Measurements from ENCODE around the gene GPR82.
"Not testable (repeated sequence)": the region's sequence is repeated elsewhere in the genome, so short reads cannot be mapped to it uniquely, and the experiment has no call there.

The GPR82 gene, protein sequence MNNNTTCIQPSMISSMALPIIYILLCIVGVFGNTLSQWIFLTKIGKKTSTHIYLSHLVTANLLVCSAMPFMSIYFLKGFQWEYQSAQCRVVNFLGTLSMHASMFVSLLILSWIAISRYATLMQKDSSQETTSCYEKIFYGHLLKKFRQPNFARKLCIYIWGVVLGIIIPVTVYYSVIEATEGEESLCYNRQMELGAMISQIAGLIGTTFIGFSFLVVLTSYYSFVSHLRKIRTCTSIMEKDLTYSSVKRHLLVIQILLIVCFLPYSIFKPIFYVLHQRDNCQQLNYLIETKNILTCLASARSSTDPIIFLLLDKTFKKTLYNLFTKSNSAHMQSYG

DNA sequence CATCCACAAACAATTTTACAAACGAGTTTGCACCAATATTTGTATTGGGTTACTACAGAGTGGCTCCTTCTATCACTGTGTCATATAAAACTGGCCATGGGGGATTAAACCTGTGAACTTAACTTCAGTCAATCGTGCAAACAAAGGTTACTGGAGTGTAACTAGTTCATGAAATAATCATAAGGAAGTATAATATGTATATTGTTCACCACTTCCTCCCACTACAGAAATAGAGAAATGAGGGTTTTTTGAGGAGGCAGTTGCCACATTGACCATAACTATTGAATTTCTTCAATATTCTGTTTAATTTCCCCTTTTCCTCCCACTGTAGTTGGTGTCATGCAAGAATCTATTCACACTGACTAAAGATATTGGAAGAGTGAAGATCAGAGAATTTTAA lies at the start of gene GPR82:
Gene GPR82 (plus strand): TSS at position 356 of the 400 bp plus-strand sequence. CDS start 2,846 bp downstream, outside the sequence.
- DNase-seq (ENCODE audit: low read depth in 1 of 2, low spot score in 1 of 2), result no peak

DNA sequence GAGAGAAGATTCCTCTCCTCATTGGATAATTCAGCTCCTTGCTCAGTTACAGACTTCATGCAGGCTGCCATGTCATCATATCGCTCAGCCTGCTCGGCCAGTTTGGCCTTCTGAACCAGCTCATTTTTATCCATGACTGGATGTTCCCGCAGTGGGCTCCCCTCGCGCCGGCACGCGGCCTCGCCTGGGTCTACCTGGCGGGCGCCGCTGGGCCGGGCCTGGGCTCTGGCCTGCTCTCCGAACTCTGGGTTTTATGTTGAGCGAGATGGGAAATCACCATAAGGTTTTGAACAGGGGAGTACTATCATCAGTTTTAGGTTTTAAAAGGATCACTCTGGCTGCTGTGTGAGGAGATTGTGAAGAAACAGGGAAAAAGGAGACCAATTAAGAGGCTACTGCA lies 47.6 kb upstream of the GPR82 start:
- DNase-seq (ENCODE audit: low read depth in 1 of 2, low spot score in 1 of 2), result not testable (repeated sequence)

DNA sequence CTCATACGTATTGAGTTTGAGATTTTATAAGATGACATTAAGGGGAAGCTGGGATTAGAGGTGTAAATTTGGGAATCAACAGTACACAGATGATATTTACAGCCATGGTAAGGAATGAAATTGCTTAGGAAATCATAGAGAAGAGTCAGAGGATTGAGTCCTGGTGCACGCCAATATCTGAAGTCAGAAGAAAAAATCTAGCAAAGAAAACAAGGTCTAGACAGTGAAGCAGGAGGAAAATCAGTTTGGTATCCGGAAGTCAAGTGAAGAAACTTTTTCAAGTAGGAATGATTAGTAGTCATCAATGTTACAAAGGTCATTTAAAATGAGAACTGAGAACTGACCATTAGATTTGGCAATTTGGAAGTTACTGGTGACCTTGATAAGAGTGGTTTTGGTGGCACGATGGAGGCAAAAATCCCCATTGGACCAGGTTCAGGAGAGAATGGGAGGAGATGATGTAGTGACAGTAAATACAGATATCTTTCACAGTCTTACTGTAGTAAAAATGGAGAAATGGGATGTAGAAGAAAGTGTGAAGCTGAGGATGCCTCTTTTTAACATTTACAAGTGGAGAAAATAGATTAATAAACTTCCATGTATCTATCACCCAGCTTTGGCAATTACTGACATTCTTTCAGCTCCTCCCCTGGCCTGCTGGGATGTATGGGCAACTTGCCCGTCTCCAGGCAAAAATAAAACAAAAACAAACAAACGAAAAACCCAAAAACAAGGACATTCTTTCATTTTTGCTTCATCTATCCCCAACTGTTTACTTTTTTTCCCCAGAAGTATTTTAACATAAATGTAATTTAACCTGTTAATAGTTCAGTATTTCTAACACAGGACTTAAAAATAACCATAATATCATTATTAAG lies 46.6 kb upstream of the GPR82 start:
- DNase-seq (ENCODE audit: low read depth in 1 of 2, low spot score in 1 of 2), result no peak

DNA sequence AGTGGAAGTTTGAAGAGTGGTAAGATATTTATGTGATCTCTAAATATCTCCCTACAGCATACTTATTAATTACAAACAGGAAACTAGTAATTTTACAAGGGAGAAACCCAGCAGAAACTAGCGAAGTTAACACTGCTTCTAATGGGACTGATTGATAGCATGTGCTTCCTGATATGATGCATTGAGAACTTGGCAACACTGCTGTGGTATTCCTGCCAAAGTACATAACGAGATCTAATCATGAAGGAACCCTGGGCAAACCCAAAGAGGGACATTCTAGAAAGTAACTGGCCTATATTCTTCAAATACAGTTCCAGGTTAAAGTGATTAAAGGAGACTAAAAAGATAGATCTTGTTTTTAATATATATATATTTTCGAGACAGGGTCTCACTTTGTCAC lies 39.8 kb upstream of the GPR82 start:
- DNase-seq (ENCODE audit: low read depth in 1 of 2, low spot score in 1 of 2), result no peak

DNA sequence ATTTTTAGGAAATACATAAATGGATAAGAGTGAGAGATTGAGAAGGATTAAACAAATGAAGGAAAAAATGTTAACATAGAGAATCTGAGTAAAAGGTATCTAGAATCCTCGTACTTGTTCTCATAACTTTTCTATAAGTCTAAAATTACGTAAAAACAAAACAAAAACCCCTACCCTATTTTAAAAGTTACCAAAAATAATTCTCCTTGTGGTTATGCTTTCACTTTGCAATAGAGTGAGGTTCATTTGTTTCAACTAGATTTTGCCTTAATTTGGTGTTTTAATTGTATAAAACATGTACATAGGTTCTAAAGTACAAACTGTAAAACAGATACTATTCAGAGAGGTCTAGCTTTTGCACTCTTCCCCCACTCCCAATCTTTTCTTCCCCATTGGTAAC lies 39.0 kb upstream of the GPR82 start:
- DNase-seq (ENCODE audit: low read depth in 1 of 2, low spot score in 1 of 2), result no peak

DNA sequence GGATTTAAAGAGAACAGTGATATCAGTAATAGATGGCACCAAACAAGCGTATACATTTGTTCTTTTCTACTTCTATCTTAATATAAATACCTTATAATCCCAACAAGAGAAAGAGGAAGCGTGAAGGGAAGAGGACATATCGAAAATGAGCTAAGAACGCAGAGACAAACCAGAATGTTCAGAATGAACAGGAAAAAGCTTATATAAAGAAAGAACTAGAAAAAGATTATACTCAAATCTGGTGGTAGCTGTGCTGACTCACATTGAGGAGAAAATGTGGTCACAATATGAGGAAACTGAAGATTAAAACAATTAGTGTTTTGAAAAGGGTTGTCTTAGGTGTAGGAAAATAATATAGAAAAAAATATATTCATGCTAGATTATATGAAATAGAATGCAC lies 37.2 kb upstream of the GPR82 start:
- DNase-seq (ENCODE audit: low read depth in 1 of 2, low spot score in 1 of 2), result no peak

DNA sequence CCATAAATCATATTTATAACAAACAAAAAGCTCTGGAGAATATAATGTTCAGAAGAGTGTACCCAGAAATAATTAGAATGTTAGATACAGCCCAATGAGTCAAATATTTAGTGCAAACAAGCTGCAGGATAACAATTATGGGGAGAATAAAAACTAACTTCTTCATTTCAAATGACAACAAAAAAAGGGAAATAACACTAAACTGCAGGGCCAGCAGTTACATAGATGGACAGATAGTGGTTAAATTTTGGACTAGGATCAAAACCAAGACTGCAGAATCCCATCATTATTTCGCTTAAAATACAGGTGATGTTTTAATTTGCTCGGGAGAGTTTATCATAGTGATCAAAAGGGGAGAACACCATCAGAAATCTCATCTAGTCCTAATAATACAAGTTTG lies 35.8 kb upstream of the GPR82 start:
- no peak for DNase-seq (ENCODE audit: low read depth in 1 of 2, low spot score in 1 of 2)

DNA sequence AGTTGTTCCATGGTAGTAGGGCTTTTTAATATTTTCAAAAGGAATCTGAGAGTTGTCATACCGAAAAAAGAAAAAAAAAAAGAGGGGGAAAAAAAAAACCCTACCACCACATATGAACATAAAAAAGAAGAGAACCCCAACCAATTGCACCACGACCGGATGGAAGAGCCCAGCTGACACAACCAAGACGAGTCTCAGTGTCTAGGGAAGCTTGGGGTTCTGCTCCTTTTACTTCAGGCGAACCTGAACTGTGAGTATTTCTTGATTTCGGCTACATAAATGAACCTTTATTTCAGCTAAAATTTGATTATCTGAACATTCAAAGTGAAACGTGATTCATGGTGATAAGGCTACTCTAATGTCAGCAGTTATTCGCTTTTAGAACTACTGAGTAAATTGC lies 35.1 kb upstream of the GPR82 start, which contains the start of gene GPR34:
Gene GPR34 (plus strand): TSS at position 139 of the 400 bp plus-strand sequence. CDS start 6,661 bp downstream, outside the sequence.
- no peak for DNase-seq (ENCODE audit: low read depth in 1 of 2, low spot score in 1 of 2)

DNA sequence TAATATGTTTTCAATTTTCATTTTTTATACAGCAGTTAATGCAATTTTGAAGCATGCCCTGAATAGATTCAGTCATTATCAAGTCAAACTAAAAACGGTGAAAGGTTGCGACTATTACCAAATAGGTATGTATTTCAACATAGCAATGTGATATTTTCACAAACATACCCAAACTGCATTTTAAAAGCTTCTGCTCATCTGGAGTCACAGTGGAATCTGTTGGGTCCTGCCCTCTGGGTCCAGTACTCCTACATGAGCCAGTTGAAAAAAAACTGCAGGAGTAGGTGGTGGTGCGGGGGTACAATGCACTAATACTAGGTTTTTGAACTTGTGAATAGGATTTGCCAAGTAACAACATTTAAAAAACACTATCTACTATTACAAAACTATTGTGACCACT lies 34.3 kb upstream of the GPR82 start:
- DNase-seq (ENCODE audit: low read depth in 1 of 2, low spot score in 1 of 2), result no peak

DNA sequence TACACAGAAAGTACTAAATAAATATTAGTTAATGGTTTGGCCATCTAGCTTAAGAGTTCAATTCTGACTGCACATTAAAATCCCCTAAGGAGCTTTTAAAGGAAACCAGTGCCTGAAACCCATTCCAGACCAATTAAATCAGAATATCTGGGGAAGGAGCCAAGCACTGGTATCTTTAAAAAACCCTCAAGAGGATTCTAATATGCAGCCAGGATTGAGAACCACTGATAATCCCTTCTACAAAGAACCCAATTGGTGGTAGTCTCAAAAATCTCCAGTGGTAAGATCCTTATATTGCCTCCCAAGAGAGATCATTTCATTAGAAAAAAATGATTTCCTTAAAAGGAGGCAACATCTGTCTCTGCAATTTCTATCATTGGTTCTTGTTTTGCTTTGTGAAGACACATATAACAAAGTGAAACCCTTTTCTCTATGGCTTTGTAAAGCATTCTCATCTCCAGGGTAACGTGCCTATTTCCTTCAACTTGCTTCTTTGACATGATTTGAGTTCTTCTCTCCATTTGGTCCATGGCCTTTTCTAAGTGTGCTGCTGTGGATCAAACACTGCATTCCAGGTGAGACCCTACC lies 31.7 kb upstream of the GPR82 start:
- no peak for DNase-seq (ENCODE audit: low read depth in 1 of 2, low spot score in 1 of 2)

DNA sequence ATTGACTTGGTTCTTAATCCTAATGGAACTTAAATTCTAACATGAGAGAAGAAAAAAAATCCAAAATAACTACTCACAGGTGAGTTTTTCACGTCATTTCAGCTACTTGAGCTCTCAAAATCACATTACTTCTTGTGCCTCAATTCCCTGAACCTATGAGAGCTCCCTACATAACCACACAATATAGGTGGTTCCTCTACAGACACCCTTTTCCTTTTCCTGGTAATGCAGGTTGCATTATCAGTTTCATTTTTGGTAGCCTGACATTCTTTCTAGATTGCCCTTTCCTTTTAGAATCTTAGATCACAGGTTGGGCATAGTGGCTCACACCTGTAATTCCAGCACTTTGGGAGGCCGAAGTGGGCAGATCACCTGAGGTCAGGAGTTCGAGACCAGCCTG lies 31.0 kb upstream of the GPR82 start:
- DNase-seq (ENCODE audit: low read depth in 1 of 2, low spot score in 1 of 2), result no peak

DNA sequence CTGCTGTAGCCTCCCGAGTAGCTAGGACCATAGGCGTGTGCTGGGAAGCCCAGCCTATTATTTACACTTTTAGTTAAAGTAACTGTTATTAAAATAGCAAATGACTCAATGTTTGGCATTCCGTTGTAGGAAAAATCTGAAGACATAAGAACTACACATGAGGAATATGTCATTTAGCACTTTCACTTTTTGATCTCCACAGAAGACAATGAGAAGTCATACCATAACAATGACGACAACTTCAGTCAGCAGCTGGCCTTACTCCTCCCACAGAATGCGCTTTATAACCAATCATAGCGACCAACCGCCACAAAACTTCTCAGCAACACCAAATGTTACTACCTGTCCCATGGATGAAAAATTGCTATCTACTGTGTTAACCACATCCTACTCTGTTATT lies 28.6 kb upstream of the GPR82 start:
- no peak for DNase-seq (ENCODE audit: low read depth in 1 of 2, low spot score in 1 of 2)

DNA sequence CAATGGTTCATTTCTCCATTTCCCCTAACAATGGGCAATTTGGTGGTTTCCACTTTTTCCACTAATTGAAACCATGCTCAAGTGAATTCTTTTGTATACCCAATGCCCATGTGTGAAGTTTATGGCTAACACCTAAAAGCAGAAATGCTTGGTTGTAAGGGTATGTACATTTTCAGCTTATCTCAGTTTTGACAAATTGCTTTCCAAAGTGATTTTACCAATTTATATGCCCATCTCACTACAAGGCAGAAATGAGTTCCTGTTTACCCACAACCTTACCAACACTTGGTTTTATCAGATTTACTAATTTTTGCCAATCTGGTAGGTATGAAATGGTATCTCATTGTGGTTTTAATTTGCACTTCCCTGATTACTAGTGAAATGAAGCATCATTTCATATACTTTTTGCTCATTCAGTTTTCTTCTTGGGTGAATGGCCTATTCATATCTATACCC lies 20.4 kb upstream of the GPR82 start:
- no peak for DNase-seq (ENCODE audit: low read depth in 1 of 2, low spot score in 1 of 2)

DNA sequence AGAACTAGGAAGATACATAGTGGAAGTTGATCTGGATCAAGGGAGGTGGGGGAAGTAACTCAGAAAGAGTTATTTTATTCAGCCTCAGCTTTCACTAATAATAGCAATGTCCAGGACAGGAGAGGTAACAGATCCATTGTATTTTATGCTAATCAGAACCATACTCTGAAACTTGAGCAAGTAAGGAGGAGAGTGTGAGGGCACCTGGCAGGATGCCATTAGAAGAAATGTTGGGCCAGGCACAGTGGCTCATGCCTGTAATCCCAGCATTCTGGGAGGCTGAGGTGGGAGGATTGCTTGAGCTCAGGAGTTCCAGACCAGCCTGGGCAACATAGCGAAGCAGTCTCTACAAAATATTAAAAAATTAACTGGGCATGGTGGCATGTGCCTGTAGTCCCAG lies 18.9 kb upstream of the GPR82 start:
- no peak for DNase-seq (ENCODE audit: low read depth in 1 of 2, low spot score in 1 of 2)

DNA sequence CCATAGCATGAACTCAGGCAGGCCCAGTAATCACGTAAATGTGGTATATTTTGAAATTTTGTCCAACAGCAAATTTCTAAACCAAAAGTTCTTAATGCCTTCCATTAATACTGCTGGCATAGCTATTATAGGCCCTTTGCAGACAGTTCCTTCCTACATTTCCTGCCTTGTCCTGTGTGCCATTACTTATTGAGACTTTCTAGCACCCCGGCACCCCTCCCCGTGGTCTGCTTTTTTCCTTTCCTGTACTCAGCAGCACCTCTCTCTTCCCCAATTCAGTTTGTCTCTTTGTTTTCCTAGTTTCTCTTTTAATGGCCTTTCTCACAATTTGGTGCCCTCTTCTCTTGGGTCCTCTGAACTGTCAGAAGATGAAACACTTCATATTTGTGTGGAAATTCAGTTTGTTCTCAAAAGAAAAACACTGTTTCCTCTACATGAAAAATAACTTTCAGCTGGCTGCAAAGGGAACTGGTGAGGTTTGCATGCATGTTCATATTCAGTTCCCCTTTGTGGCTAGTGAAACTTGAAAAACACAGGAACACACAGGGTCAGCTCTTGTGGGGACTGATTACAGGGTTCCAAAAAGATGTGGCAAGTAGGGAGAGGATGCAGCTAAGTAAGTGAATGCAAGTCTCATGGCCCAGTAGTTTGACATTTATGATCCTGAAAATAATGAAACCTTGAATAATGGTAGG lies 18.2 kb upstream of the GPR82 start:
- DNase-seq (ENCODE audit: low read depth in 1 of 2, low spot score in 1 of 2), result no peak

DNA sequence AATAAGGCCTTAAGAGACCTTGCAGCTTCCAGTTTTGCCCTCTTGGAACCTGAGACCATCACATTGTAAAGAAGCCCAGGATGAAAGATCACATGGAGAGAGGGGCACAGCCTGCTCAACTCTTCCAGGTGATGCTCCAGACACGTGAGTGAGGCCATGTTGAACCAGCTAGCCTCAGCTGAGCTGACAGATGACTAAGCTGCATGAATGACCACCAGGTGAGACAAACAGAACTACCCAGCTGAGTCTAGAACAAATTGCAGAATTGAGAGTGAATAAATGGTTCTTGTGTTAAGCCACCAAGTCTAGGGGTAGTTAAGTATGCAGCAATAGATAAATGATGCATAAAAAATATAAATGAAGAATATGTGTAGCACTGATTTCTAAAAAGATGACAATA lies 16.8 kb upstream of the GPR82 start:
- no peak for DNase-seq (ENCODE audit: low read depth in 1 of 2, low spot score in 1 of 2)

DNA sequence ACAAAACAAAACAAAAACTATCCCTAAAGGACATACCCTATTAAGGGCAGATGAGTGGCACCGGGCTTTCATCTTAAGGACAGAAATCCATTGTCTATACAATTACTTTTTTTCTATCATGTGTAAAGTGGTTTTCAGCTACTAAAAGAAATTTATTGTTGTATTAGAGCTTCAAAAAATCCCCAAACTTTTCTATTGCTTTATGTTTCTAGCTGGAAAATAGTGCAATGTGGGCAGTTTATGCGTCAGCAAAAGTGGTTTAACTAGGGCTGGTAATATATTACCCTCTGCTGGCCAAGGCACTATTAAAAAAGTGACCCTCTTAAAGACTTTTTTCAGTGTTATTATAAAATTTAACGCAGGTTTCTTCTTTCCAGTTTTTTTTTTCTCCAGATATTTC lies 15.5 kb upstream of the GPR82 start:
- no peak for DNase-seq (ENCODE audit: low read depth in 1 of 2, low spot score in 1 of 2)

DNA sequence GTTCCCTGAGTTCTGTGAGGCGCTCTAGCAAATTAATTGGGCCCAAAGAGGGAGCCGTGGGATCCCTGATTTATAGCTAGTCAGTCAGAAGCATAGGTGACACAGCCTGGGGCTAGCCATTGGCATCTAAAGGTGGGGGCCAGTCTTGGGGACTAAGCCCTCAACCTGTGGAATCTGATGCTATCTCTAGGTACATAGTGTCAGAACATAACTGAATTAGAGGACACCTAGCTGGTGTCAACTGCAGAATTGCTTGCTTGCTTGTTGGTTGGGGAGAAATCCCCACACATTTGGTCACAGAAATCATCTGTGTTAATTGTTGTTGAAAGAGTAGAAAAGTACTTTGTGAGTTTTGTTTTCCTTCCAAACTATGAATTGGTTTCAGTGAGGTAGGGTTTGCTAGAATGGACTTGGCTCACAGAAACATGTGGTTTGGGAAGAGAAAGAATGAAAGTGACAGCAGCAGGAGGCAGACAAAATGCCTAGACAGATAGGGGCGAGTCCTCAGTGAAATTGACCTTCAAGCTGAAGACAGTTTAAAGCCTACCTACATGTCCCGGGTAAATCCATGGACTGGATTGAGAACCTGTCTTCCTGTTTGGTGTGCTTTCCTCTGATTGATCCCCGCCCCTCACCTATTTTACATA lies 12.8 kb upstream of the GPR82 start:
- DNase-seq (ENCODE audit: low read depth in 1 of 2, low spot score in 1 of 2), result no peak

DNA sequence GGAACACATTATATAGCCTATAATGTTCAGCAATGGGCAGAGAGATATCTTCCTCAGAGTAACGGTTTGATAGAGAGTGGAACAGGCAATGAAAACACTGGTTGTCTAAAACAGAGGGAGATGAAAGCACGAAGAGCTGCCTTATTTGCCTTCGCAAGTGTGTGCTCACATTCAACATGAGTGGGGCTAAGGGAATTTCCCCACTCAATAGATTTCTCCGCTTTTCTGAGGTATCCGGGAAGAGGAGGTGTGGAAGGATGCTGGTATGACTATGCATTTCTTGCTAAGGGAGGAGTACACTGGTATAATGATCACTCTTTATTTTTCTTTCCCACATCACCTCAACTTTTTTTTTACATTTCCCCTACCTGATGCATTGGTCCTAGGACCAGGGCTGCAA lies 7.8 kb upstream of the GPR82 start:
- no peak for DNase-seq (ENCODE audit: low read depth in 1 of 2, low spot score in 1 of 2)

DNA sequence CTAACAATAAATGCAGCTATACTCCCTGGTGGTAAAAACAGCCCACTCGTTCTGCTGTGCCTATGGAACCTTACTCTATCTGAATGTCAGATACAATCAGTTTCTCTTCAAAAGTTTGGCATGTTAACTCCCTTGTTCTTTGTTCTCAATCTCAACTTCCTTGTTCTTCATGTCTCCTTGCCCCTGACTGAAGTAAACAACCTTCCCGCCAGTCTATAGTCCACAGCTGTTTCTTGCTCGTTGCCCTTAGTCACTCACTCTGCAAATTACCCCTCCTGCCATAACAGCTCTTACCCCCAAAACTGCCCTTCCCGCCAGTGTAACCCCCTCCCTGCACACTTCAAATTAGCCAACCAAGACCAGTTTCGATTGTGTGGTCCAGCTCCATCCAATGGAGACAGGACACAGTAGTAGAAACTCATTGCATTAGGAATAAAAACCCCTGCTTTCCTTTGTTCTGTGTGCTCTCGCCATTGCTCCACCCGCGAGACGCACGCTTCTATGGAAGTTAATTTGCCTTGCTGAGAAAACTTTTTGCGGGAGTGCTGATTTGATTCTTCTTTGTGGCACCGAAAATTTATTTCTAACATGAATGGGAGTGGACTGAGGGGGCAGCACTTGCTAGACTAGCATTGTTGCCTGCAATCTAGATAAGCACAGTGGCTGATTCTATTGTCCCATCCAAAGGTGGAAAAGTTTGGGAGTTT lies 7.1 kb upstream of the GPR82 start:
- no peak for DNase-seq (ENCODE audit: low read depth in 1 of 2, low spot score in 1 of 2)
